AG04449 (cell line): ENCODE data around the gene FSD1.

Experiments
- CTCF ChIA-PET: fragments of 350-600 bp; formaldehyde crosslinking; extraction: SDS; loops from one replicate; lab custom pipeline; 2021; ENCODE audit warnings: antibody characterized with exemption; lab: Yijun Ruan, JAX
- POLR2A ChIA-PET: fragments of 400-600, 350-600 bp; formaldehyde crosslinking; extraction: SDS; loops from one replicate; lab custom pipeline; 2020; ENCODE audit warnings: antibody characterized with exemption, inconsistent platforms; lab: Yijun Ruan, JAX
- DNase-seq: peaks from one replicate; pipeline ENCODE4 v3.0.0-alpha.2; 2010; ENCODE audit warnings: low read depth, low spot score
- H3K4me3 ChIP-seq: 2 replicates; pipeline ENCODE4 v1.5.1; 2011; ENCODE audit warnings: low read depth, mild to moderate bottlenecking, control low read depth, low read length
- TF ChIP-seq, protein P1 (sequence below): IDR thresholded peaks from one replicate; pipeline ENCODE4 v1.5.1; 2011; ENCODE audit warnings: mild to moderate bottlenecking, moderate library complexity, low read length, control low read depth, inconsistent platforms; ENCODE audit not compliant: insufficient read depth; ENCODE audit errors: missing control alignments

The FSD1 gene

GRCh38 chr19:4292515-4292914 is 11.9 kb upstream of the FSD1 start:
- ChIA-PET CTCF (no interaction called here), POLR2A (no interaction called here)
- TF ChIP-seq, protein P1, sequence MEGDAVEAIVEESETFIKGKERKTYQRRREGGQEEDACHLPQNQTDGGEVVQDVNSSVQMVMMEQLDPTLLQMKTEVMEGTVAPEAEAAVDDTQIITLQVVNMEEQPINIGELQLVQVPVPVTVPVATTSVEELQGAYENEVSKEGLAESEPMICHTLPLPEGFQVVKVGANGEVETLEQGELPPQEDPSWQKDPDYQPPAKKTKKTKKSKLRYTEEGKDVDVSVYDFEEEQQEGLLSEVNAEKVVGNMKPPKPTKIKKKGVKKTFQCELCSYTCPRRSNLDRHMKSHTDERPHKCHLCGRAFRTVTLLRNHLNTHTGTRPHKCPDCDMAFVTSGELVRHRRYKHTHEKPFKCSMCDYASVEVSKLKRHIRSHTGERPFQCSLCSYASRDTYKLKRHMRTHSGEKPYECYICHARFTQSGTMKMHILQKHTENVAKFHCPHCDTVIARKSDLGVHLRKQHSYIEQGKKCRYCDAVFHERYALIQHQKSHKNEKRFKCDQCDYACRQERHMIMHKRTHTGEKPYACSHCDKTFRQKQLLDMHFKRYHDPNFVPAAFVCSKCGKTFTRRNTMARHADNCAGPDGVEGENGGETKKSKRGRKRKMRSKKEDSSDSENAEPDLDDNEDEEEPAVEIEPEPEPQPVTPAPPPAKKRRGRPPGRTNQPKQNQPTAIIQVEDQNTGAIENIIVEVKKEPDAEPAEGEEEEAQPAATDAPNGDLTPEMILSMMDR: no peak
- no peak overlapping the region for H3K4me3 ChIP-seq
- no peak for DNase-seq

- no peak overlapping the region for H3K4me3 ChIP-seq
- CTCF ChIA-PET: no interaction called here
- no peak for DNase-seq
- TF ChIP-seq, protein P1: no peak
- POLR2A ChIA-PET: no interaction called here
Measured at GRCh38 chr19:4294389-4294788, 10.0 kb upstream of the FSD1 start.

- H3K4me3 ChIP-seq: no peak overlapping the region
- TF ChIP-seq, protein P1: no peak
- no peak for DNase-seq
- CTCF ChIA-PET: interaction anchor here (1.1 to 1.6 kb wide), 2 partner anchors 28 to 56 kb away, joined by 3 to 4 read pairs; no protein-coding TSS in a partner anchor
- POLR2A ChIA-PET: no interaction called here
Measured at GRCh38 chr19:4295972-4296771, 8.2 kb upstream of the FSD1 start.

- no peak for DNase-seq
- TF ChIP-seq, protein P1: no peak
- ChIA-PET CTCF (interaction anchor here (0.9 to 1.1 kb wide), 2 partner anchors 13 to 55 kb away, joined by 3 to 4 read pairs; no protein-coding TSS in a partner anchor), POLR2A (no interaction called here)
- no peak overlapping the region for H3K4me3 ChIP-seq
Measured at GRCh38 chr19:4297901-4298809, 6.2 kb upstream of the FSD1 start.

DNA sequence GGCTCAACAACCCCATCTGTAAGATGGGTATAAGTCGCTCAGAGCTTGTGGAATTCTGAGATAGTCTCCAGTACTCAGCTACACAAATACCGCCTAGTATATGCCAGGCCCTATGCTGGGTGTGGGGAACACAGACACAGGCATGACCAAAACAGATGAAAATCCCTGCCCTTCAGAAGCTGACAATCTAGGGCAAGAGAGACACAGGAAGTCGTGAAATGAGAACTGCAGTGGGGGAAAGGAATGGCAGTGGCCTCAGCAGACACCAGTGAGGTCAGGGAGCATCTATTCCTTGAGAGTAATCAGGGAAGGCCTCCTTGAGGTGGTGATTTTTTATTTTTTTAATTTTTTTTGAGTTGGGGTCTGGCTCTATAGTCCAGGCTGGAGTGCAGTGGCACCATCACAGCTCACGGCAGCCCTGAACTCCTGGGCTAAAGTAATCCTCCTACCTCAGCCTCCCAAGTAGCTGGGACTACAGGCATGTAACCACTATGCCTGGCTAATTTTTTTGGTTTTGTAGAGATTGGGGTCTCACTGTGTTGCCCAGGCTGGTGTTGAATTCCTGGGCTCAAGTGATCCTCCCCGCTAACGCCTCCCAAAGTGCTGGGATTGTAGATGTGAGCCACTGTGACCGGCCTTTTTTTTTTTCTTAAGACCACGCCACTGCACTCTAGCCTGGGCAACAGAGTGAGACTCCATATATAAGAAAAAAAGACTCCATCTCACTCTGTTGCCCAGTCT is 5.4 kb upstream of the FSD1 start:
- H3K4me3 ChIP-seq: no peak overlapping the region
- DNase-seq: no peak
- TF ChIP-seq, protein P1: no peak
- CTCF ChIA-PET: interaction anchor here (0.9 to 1.1 kb wide), 2 partner anchors 14 to 54 kb away, joined by 3 to 4 read pairs; no protein-coding TSS in a partner anchor
- POLR2A ChIA-PET: no interaction called here
